Astrocyte (in vitro differentiated cells and primary cell): ENCODE results near the gene MACIR. TPM values are rescaled to one million over a fixed set of nuclear protein-coding genes. Genes with fewer than 3 reads are reported as not detected.

ENCODE experiments used
- DNase-seq: peaks from one replicate; pipeline ENCODE4 v3.0.0-alpha.2; 2010; ENCODE audit warnings: low read depth
- FAIRE-seq: peaks from 2 replicates; lab custom pipeline; 2011; peaks lifted over from hg19 to GRCh38; lab: Jason Lieb, UNC
- H2AFZ ChIP-seq: 2 replicates; pipeline ENCODE4 v1.6.0; 2012; ENCODE audit warnings: low read depth, low read length, inconsistent platforms
- H3K27ac ChIP-seq: 2 replicates; pipeline ENCODE4 v1.5.1; 2011; ENCODE audit warnings: low read depth, low read length, inconsistent platforms
- H3K27me3 ChIP-seq: 2 replicates; pipeline ENCODE4 v1.6.0; 2011; ENCODE audit warnings: low read length, inconsistent platforms; ENCODE audit not compliant: insufficient read depth
- H3K36me3 ChIP-seq: 2 replicates; pipeline ENCODE4 v1.5.1; 2011; ENCODE audit warnings: low read length, inconsistent platforms; ENCODE audit not compliant: insufficient read depth
- H3K4me1 ChIP-seq: 2 replicates; pipeline ENCODE4 v1.5.1; 2011; ENCODE audit warnings: low read length, inconsistent platforms; ENCODE audit not compliant: insufficient read depth
- H3K4me2 ChIP-seq: 2 replicates; pipeline ENCODE4 v1.6.0; 2012; ENCODE audit warnings: low read length, inconsistent platforms
- H3K4me3 ChIP-seq: 2 replicates; pipeline ENCODE4 v1.5.1; 2011; ENCODE audit warnings: low read depth, mild to moderate bottlenecking, low read length, inconsistent platforms; ENCODE audit not compliant: insufficient read depth
- H3K79me2 ChIP-seq: 2 replicates; pipeline ENCODE4 v1.6.0; 2012; ENCODE audit warnings: mild to moderate bottlenecking, low read length, inconsistent platforms; ENCODE audit not compliant: insufficient read depth
- H3K9ac ChIP-seq: 2 replicates; pipeline ENCODE4 v1.6.0; 2012; ENCODE audit warnings: mild to moderate bottlenecking, low read length, inconsistent platforms
- H3K9me3 ChIP-seq: 2 replicates; pipeline ENCODE4 v1.5.1; 2012; ENCODE audit warnings: low read depth, mild to moderate bottlenecking, low read length, inconsistent platforms; ENCODE audit not compliant: insufficient read depth
- H4K20me1 ChIP-seq: 2 replicates; pipeline ENCODE4 v1.6.0; 2012; ENCODE audit warnings: low read length, inconsistent platforms; ENCODE audit not compliant: insufficient read depth
- H3K27ac Mint-ChIP-seq: one replicate; pipeline ENCODE4 v1.8.0; 2021; ENCODE audit warnings: mild to moderate bottlenecking, mixed read lengths; ENCODE audit not compliant: unreplicated experiment
- H3K27me3 Mint-ChIP-seq: one replicate; pipeline ENCODE4 v1.8.0; 2021; ENCODE audit warnings: low read depth, mixed read lengths; ENCODE audit not compliant: unreplicated experiment
- H3K36me3 Mint-ChIP-seq: one replicate; pipeline ENCODE4 v1.8.0; 2021; ENCODE audit warnings: low read depth, mixed read lengths; ENCODE audit not compliant: unreplicated experiment
- H3K4me1 Mint-ChIP-seq: one replicate; pipeline ENCODE4 v1.8.0; 2021; ENCODE audit warnings: low read depth, mixed read lengths; ENCODE audit not compliant: unreplicated experiment
- H3K4me3 Mint-ChIP-seq: one replicate; pipeline ENCODE4 v1.8.0; 2021; ENCODE audit warnings: mild to moderate bottlenecking, moderate library complexity, mixed read lengths; ENCODE audit not compliant: unreplicated experiment
- H3K9me3 Mint-ChIP-seq: one replicate; pipeline ENCODE4 v1.8.0; 2021; ENCODE audit warnings: mild to moderate bottlenecking, mixed read lengths; ENCODE audit not compliant: unreplicated experiment
- EZH2 ChIP-seq: IDR thresholded peaks from 2 replicates; pipeline ENCODE4 v1.6.1; 2012; ENCODE audit warnings: mild to moderate bottlenecking, low read length, inconsistent platforms; ENCODE audit not compliant: insufficient read depth
- total RNA-seq: library from RNA; stranded (reverse); gene quantifications from 2 replicates; pipeline ENCODE4 v1.2.1, GENCODE V29; 2021
- TF ChIP-seq, protein P1 (sequence below): IDR thresholded peaks from 2 replicates; pipeline ENCODE4 v1.5.1; 2011; ENCODE audit warnings: low read depth, mild to moderate bottlenecking, inconsistent platforms, low read length, moderate library complexity; ENCODE audit not compliant: insufficient read depth

The MACIR gene
- total RNA-seq, 1 donor from 2014 or later, result 27.1 TPM

DNA sequence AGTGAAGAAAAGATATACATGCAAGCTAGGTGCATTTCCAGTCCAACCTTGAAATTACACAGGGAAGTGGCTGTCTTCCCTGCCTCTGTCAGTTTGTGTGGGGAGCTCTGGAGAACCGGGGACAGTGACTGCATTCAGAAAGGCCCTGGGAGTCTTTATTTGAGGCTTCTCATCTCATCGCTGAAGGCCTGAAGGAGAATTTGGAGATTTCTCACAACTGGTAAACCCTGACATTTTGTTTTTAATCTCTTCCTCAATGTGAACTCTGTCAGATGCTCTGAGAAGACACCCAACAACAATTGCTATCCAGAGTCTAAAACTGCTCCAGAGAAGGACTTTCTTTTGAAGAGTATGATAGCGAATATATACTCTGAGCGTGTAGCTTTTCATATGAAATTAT, 33.0 kb downstream of the MACIR start:
- TF ChIP-seq, protein P1, sequence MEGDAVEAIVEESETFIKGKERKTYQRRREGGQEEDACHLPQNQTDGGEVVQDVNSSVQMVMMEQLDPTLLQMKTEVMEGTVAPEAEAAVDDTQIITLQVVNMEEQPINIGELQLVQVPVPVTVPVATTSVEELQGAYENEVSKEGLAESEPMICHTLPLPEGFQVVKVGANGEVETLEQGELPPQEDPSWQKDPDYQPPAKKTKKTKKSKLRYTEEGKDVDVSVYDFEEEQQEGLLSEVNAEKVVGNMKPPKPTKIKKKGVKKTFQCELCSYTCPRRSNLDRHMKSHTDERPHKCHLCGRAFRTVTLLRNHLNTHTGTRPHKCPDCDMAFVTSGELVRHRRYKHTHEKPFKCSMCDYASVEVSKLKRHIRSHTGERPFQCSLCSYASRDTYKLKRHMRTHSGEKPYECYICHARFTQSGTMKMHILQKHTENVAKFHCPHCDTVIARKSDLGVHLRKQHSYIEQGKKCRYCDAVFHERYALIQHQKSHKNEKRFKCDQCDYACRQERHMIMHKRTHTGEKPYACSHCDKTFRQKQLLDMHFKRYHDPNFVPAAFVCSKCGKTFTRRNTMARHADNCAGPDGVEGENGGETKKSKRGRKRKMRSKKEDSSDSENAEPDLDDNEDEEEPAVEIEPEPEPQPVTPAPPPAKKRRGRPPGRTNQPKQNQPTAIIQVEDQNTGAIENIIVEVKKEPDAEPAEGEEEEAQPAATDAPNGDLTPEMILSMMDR, result no peak
- no peak for TF ChIP-seq EZH2
- Mint-ChIP-seq H3K27ac (no peak overlapping the region), H3K27me3 (no peaks in the 10 kb centered on the region), H3K4me1 (no peaks in the 10 kb centered on the region), H3K9me3 (no peaks in the 10 kb centered on the region), H3K36me3 (no peaks in the 10 kb centered on the region), H3K4me3 (no peak overlapping the region)
- H3K4me1 ChIP-seq, result no peaks in the 10 kb centered on the region
- no peak overlapping the region for H3K4me3 ChIP-seq
- H3K27ac ChIP-seq, result no peak overlapping the region
- H3K79me2 ChIP-seq, result no peaks in the 10 kb centered on the region
- H3K4me2 ChIP-seq, result no peak overlapping the region
- no peaks in the 10 kb centered on the region for H4K20me1 ChIP-seq
- no peak overlapping the region for H3K9ac ChIP-seq
- FAIRE-seq, result no peak
- no peaks in the 10 kb centered on the region for H3K36me3 ChIP-seq
- no peaks in the 10 kb centered on the region for H3K9me3 ChIP-seq
- no peak overlapping the region for H2AFZ ChIP-seq
- no peak for DNase-seq
- H3K27me3 ChIP-seq, result no peaks in the 10 kb centered on the region

DNA sequence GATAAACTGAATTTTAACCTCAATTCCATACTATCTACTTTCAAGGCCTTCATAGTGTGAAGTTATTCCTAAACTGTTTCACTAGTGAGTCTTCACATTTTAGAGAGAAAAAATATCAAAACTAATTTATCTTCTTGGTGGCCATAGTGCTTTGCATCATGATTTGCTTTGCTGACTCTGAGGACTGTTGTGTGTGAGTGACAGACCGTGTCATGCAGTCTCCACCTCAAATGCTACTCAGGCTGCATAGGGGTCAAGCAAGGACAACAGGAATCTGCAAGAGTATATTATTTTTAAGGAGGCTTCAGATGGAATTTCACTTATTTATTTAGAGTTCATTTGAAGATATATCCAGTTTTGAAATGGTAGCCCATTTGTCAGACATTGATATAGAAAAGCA, 34.5 kb downstream of the MACIR start:
- Mint-ChIP-seq H3K4me3 (no peak overlapping the region), H3K4me1 (no peaks in the 10 kb centered on the region), H3K36me3 (no peaks in the 10 kb centered on the region), H3K9me3 (no peaks in the 10 kb centered on the region), H3K27ac (no peak overlapping the region), H3K27me3 (no peaks in the 10 kb centered on the region)
- Histone ChIP-seq H3K79me2 (no peaks in the 10 kb centered on the region), H3K36me3 (no peaks in the 10 kb centered on the region), H3K27ac (no peak overlapping the region), H3K4me2 (no peak overlapping the region), H3K9ac (no peak overlapping the region), H4K20me1 (no peaks in the 10 kb centered on the region), H3K9me3 (no peaks in the 10 kb centered on the region), H2AFZ (no peak overlapping the region), H3K27me3 (no peaks in the 10 kb centered on the region), H3K4me3 (no peak overlapping the region), H3K4me1 (no peaks in the 10 kb centered on the region)
- no peak for FAIRE-seq
- DNase-seq, result no peak
- TF ChIP-seq, protein P1, result no peak
- TF ChIP-seq EZH2, result no peak

DNA sequence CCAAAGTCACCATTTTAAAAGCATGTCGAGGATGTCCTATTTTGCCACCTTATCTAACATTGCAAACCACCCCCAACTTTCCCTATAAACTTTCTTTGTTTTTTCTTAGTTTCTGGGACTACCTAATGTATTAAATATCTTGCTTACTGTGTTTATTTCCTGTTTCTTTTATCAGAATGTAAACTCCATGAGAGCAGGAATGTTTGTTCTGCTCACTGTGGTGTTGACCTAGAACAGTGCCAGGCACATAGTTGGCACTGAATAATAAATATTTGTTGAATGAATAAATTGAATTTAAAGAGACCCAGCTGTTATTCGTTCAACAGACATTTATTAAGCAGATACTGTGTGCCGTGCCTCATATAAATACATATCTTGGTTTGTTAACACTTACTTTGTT, 35.2 kb downstream of the MACIR start:
- Mint-ChIP-seq H3K9me3 (no peaks in the 10 kb centered on the region), H3K4me3 (no peak overlapping the region), H3K27ac (no peak overlapping the region), H3K4me1 (no peaks in the 10 kb centered on the region), H3K36me3 (no peaks in the 10 kb centered on the region), H3K27me3 (no peaks in the 10 kb centered on the region)
- H3K27me3 ChIP-seq, result no peaks in the 10 kb centered on the region
- FAIRE-seq, result no peak
- no peaks in the 10 kb centered on the region for H3K36me3 ChIP-seq
- H3K4me3 ChIP-seq, result no peak overlapping the region
- no peaks in the 10 kb centered on the region for H4K20me1 ChIP-seq
- no peaks in the 10 kb centered on the region for H3K79me2 ChIP-seq
- H3K9me3 ChIP-seq, result no peaks in the 10 kb centered on the region
- no peak overlapping the region for H2AFZ ChIP-seq
- H3K9ac ChIP-seq, result no peak overlapping the region
- no peak overlapping the region for H3K4me2 ChIP-seq
- H3K27ac ChIP-seq, result no peak overlapping the region
- H3K4me1 ChIP-seq, result no peaks in the 10 kb centered on the region
- TF ChIP-seq, protein P1, result no peak
- no peak for TF ChIP-seq EZH2
- no peak for DNase-seq
